GM18868 (cell line): ENCODE measurements around the gene KARS1.

Experiments used
- ATAC-seq: cut with Tn5 transposase; IDR thresholded peaks from one replicate; pipeline ENCODE4 v1.9.1; 2021; ENCODE audit warnings: mild to moderate bottlenecking, moderate library complexity; ENCODE audit not compliant: unreplicated experiment

The KARS1 gene

DNA sequence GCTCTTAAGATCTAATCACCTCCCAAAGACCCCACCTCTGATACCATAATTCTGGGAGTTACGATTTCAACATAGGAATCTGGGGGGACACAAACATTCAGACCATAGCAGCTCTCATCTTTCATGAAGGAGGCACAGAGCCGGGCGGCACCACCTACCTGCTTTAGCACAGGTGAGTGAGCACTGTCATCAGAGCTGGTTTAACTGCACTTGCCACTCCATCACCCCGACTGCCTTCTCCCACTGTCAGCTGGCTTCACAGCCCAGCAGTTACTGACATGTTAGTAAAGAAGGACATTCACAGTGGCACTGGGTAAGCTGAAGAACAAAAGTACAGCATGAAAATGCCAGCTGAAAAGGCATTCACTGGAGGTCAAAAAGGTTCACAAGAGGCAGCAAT, 58.7 kb downstream of the KARS1 start:
- ATAC-seq: no peak

DNA sequence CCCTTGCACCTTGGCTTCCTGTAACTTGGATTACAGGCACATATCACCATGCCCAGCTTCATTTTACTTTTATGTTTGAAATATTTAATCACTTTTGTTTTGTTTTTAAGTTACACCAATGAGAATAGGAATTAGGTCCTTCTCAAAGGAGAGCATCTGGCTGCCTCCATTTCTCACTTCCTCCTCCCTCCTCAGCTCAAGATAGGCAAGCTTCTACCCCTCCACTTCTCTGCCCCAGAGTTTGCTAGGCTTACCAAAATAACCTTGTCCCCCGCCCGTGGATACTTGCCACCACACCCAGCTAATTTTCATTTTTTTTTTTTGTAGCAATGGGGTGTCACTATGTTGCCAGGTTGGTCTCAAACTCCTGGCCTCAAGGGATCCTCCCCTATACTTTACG, 63.4 kb downstream of the KARS1 start:
- ATAC-seq: peak; percentile 74

- ATAC-seq: no peak
Observed at GRCh38 chr16:75579281-75579834, 68.1 kb downstream of the KARS1 start.

DNA sequence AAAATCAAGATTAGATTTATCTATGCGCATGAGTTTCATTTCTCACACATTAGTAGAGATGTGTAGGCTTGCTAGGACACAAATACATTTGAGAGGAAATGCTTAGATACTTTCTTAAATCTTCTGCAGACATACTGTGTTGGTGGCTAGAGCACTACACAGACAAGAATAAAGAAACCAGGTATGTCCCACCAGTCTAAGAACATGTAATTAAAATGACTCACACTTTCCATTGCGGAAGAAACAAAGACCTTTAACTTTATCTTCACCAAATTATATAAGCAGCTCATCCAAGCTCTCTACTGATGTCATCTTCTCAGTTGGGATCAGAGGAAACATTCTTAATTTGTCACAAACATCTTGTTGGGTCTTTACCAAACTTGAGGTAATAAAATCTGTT, 68.7 kb downstream of the KARS1 start:
- no peak for ATAC-seq

DNA sequence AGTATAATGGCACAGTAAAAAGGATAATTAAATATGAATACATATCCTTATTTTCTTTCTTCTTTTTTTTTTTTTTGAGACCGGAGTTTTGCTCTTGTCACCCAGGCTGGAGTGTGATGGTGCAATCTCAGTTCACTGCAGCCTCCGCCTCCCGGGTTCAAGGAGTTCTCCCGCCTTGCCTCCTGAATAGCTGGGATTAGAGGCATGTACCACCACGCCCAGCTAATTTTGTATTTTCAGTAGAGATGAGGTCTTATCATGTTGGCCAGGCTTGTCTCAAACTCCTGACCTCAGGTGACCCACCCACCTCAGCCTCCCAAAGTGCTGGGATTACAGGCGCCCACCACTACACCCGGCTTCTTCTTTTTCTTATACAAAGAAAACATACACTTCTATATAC, 69.3 kb downstream of the KARS1 start:
- ATAC-seq: no peak
